ENCODE results near the gene DLGAP3.

DNA sequence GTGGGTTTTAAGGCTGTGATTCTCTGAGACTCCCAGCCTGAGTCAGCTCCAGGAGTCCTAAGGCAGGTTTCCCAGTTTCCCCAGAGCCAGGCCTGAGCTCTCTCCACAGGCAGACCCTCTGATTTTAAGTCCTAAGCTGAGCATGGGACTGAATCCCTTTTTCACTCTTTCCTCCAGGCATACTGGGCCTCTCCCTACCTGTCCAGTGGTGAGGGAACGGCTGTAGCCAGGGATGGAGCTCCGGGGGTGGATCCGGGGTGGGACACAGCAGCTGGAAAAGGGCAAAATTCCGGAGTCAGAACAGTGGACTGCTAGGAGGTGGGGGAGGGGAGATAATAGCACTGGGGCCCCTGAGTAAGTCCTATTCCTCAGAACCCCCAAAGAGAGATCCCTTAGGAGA lies 30.0 kb downstream of the DLGAP3 start:
- TF ChIP-seq CTCF (IDR thresholded peaks at IDR 0.05) (no peak), POLR2A (IDR thresholded peaks at IDR 0.05) (no peak)

Measured in heart left ventricle (tissue), 13 donors.